MCF 10A (cell line): ENCODE data around the gene LCT. TPM values are rescaled to one million over a fixed set of nuclear protein-coding genes. Genes with fewer than 3 reads are reported as not detected.

ENCODE experiments used
- BruUV-seq: library from RNA; stranded (reverse); fragments of 400-500 nt; replicated peaks from 2 replicates; lab custom pipeline; 2021; lab: Mats Ljungman, UMichigan
- CTCF ChIA-PET: fragments of 300-600 bp; sonication (Branson Sonifier 250); formaldehyde crosslinking; extraction: SDS; loops from one replicate; lab custom pipeline; 2021; ENCODE audit warnings: antibody characterized with exemption, inconsistent platforms; lab: Yijun Ruan, JAX
- POLR2A ChIA-PET: fragments of 300-600, 350-650 bp; sonication (Branson Sonifier 250); formaldehyde crosslinking; extraction: SDS; loops from one replicate; lab custom pipeline; 2020; ENCODE audit warnings: antibody characterized with exemption, inconsistent platforms; lab: Yijun Ruan, JAX
- DNase-seq: peaks from one replicate; pipeline ENCODE4 v3.0.0-alpha.2; 2018; ENCODE audit not compliant: unreplicated experiment
- H3K27ac Mint-ChIP-seq: one replicate; pipeline ENCODE4 v1.8.0; 2022; ENCODE audit warnings: mild to moderate bottlenecking, low read depth, mixed read lengths; ENCODE audit not compliant: unreplicated experiment
- H3K27me3 Mint-ChIP-seq: one replicate; pipeline ENCODE4 v1.8.0; 2022; ENCODE audit warnings: mixed read lengths; ENCODE audit not compliant: insufficient read depth, unreplicated experiment
- H3K36me3 Mint-ChIP-seq: one replicate; pipeline ENCODE4 v1.8.0; 2022; ENCODE audit warnings: mild to moderate bottlenecking, moderate library complexity, mixed read lengths; ENCODE audit not compliant: insufficient read depth, unreplicated experiment
- H3K4me1 Mint-ChIP-seq: one replicate; pipeline ENCODE4 v1.8.0; 2022; ENCODE audit warnings: mixed read lengths; ENCODE audit not compliant: insufficient read depth, unreplicated experiment
- H3K4me3 Mint-ChIP-seq: one replicate; pipeline ENCODE4 v1.8.0; 2022; ENCODE audit warnings: mild to moderate bottlenecking, moderate library complexity, mixed read lengths; ENCODE audit not compliant: unreplicated experiment
- H3K9me3 Mint-ChIP-seq: one replicate; pipeline ENCODE4 v1.8.0; 2022; ENCODE audit warnings: mixed read lengths; ENCODE audit not compliant: unreplicated experiment
- CTCF ChIP-seq: fragments of 200-600 bp; IDR thresholded peaks from one replicate; pipeline ENCODE4 v1.8.0; 2022; ENCODE audit warnings: antibody characterized with exemption, mild to moderate bottlenecking; ENCODE audit not compliant: unreplicated experiment
- intact Hi-C: fragments of 100-400 bp; cut with micrococcal nuclease; formaldehyde crosslinking; loops from 2 replicates; pipeline ENCODE4 v1.14.1; 2022
- total RNA-seq: library from RNA; stranded (reverse); gene quantifications from 2 replicates; pipeline ENCODE4 v1.2.3, GENCODE V29; 2022

LCT gene
- total RNA-seq, 1 experiment from 2014 or later, result not detected

GRCh38 chr2:135829378-135830135 is 7.4 kb downstream of the LCT start:
- H3K9me3 Mint-ChIP-seq, result no peaks in the 10 kb centered on the region

GRCh38 chr2:135826544-135826943 is 10.4 kb downstream of the LCT start:
- Mint-ChIP-seq H3K27me3 (no peaks in the 10 kb centered on the region), H3K36me3 (no peaks in the 10 kb centered on the region), H3K27ac (no peak overlapping the region), H3K9me3 (no peaks in the 10 kb centered on the region), H3K4me1 (no peaks in the 10 kb centered on the region), H3K4me3 (no peak overlapping the region)
- no peak for DNase-seq
- POLR2A ChIA-PET, result no interaction called here
- CTCF ChIA-PET, result interaction anchor here (0.8 kb wide), 1 partner anchor 27 kb away, joined by 3 read pairs; no protein-coding TSS in a partner anchor
- TF ChIP-seq CTCF, result no peak
- no TSS peak for BruUV-seq
- intact Hi-C loops, result no loop called here

More at GRCh38 chr2:135829378-135830135, 7.4 kb downstream of the LCT start:
- Mint-ChIP-seq H3K36me3 (no peaks in the 10 kb centered on the region), H3K27ac (no peak overlapping the region), H3K4me3 (no peak overlapping the region), H3K27me3 (no peaks in the 10 kb centered on the region), H3K4me1 (no peaks in the 10 kb centered on the region)
- intact Hi-C loops, result no loop called here
- no peak for TF ChIP-seq CTCF
- BruUV-seq, result no TSS peak
- ChIA-PET CTCF (interaction anchor here (0.8 kb wide), 1 partner anchor 67 kb away, joined by 3 read pairs; no protein-coding TSS in a partner anchor), POLR2A (no interaction called here)
- DNase-seq, result no peak

GRCh38 chr2:135825550-135826176 is 11.3 kb downstream of the LCT start:
- DNase-seq, result no peak
- no peaks in the 10 kb centered on the region for H3K27me3 Mint-ChIP-seq
- intact Hi-C loops, result no loop called here
- H3K27ac Mint-ChIP-seq, result no peak overlapping the region
- no peaks in the 10 kb centered on the region for H3K4me1 Mint-ChIP-seq
- BruUV-seq, result no TSS peak
- no peak overlapping the region for H3K4me3 Mint-ChIP-seq
- no peak for TF ChIP-seq CTCF
- H3K9me3 Mint-ChIP-seq, result no peaks in the 10 kb centered on the region
- ChIA-PET POLR2A (no interaction called here), CTCF (interaction anchor here (1.3 kb wide), 1 partner anchor 28 kb away, joined by 4 read pairs; no protein-coding TSS in a partner anchor)
- H3K36me3 Mint-ChIP-seq, result no peaks in the 10 kb centered on the region

GRCh38 chr2:135825131-135825530 is 11.9 kb downstream of the LCT start:
- H3K27me3 Mint-ChIP-seq, result no peaks in the 10 kb centered on the region
- ChIA-PET CTCF (interaction anchor here (1.3 kb wide), 1 partner anchor 27 kb away, joined by 4 read pairs; no protein-coding TSS in a partner anchor), POLR2A (no interaction called here)
- no peak for TF ChIP-seq CTCF
- H3K4me1 Mint-ChIP-seq, result no peaks in the 10 kb centered on the region
- H3K4me3 Mint-ChIP-seq, result no peak overlapping the region
- intact Hi-C loops, result no loop called here
- no peaks in the 10 kb centered on the region for H3K36me3 Mint-ChIP-seq
- H3K9me3 Mint-ChIP-seq, result no peaks in the 10 kb centered on the region
- BruUV-seq, result no TSS peak
- no peak overlapping the region for H3K27ac Mint-ChIP-seq
- DNase-seq, result no peak
